Activated T-helper 2 cell treated with anti-CD3 and anti-CD28 coated beads, Interferon-gamma antibody, Interleukin-2, Interleukin-4, amounts not matched to agents 10 μg/mL and 5 μg/mL and 100 μg/mL, durations not matched to agents 14 hours and 24 hours and 36 hours (primary cell): ENCODE data around the gene PARD3B. TPM values are rescaled to one million over a fixed set of nuclear protein-coding genes. Genes with fewer than 3 reads are reported as not detected.

Source experiments
- DNase-seq: peaks from one replicate; pipeline ENCODE4 v3.0.0; 2021; ENCODE audit warnings: low spot score
- H3K27ac Mint-ChIP-seq: one replicate; pipeline ENCODE4 v1.8.0; 2021; ENCODE audit warnings: mixed read lengths
- H3K27me3 Mint-ChIP-seq: one replicate; pipeline ENCODE4 v1.8.0; 2021; ENCODE audit warnings: low read depth, mixed read lengths
- H3K36me3 Mint-ChIP-seq: one replicate; pipeline ENCODE4 v1.8.0; 2021; ENCODE audit warnings: low read depth, mixed read lengths
- H3K4me1 Mint-ChIP-seq: one replicate; pipeline ENCODE4 v1.8.0; 2021; ENCODE audit warnings: low read depth, mixed read lengths
- H3K4me3 Mint-ChIP-seq: one replicate; pipeline ENCODE4 v1.8.0; 2021; ENCODE audit warnings: low read depth, mild to moderate bottlenecking, moderate library complexity, mixed read lengths
- H3K9me3 Mint-ChIP-seq: one replicate; pipeline ENCODE4 v1.8.0; 2021; ENCODE audit warnings: mixed read lengths
- intact Hi-C: fragments of 100-400 bp; cut with micrococcal nuclease; formaldehyde crosslinking; loops from one replicate; pipeline ENCODE4 v1.15.1; 2023
- total RNA-seq: library from RNA; stranded (reverse); gene quantifications from 2 replicates; pipeline ENCODE4 v1.2.3, GENCODE V29; 2022

The PARD3B gene
- total RNA-seq, 1 donor from 2014 or later: 0.39 TPM

DNA sequence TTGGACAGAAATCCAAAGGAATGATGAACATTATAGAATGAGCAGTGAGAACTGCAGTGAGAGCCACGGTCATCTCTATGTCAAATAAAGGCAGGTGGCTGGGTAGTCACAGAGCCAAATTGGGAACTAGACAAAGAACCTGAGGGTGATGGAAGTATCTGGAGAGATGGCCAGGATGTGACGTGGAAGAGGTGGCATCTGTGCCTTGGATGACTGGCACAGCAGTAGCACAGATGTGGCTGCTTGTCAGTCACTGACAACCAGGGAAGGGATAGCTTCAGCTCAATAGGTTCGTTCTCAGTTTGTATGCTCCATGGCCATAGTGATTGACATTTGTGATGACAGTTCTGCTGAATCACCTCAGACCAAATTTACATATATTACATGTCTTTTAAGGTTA, 172.3 kb downstream of the PARD3B start:
- Mint-ChIP-seq H3K36me3 (no peaks in the 10 kb centered on the region), H3K9me3 (peaks cover 5% of the 10 kb centered on the region), H3K4me1 (no peaks in the 10 kb centered on the region), H3K27me3 (peaks cover 13% of the 10 kb centered on the region), H3K27ac (no peak overlapping the region), H3K4me3 (no peak overlapping the region)
- DNase-seq: no peak
- intact Hi-C loops: no loop called here

DNA sequence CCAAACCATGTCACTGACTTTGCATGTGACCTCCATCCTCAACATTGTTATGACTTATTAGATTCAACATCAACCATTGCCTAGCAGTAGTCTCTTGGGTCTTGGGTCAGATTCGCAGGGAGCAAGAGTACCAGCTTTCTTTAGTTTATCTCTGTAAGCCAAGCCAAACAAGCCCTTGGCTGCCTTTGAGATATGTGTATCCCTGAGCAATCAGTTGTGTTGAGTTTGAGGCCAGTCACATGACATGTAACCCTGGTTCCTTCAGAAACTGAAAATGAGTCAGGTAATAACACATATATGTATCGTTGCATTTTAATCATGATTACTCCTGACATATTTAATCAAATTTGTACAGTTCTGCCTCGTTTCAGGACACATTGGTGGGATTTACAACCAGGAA, 173.3 kb downstream of the PARD3B start:
- no peak for DNase-seq
- Mint-ChIP-seq H3K4me1 (no peaks in the 10 kb centered on the region), H3K27ac (no peak overlapping the region), H3K27me3 (peaks cover 16% of the 10 kb centered on the region), H3K9me3 (peaks cover 5% of the 10 kb centered on the region), H3K4me3 (no peak overlapping the region), H3K36me3 (no peaks in the 10 kb centered on the region)
- intact Hi-C loops: no loop called here

DNA sequence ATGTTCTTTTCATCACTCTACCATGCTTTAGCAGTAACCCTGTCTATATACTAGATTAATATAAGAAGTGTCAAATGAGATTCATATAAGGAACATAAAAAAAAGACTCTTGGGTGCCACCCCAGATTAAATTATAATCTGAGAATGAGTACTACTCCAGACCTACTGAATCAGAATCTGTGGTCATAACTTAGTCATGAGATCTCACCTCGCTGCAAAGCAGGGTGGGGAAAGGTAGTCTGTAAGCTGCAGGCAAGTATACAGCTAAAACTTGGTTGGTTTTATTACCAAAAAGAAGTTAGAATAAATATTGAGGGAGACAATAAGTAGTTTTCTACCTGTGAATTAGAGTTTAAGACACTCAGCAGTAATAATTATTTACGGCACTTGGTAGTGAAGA, 175.6 kb downstream of the PARD3B start:
- Mint-ChIP-seq H3K27me3 (peaks cover 22% of the 10 kb centered on the region), H3K27ac (no peak overlapping the region), H3K4me3 (no peak overlapping the region), H3K9me3 (peaks cover 5% of the 10 kb centered on the region), H3K4me1 (no peaks in the 10 kb centered on the region), H3K36me3 (no peaks in the 10 kb centered on the region)
- DNase-seq: no peak
- intact Hi-C loops: no loop called here

DNA sequence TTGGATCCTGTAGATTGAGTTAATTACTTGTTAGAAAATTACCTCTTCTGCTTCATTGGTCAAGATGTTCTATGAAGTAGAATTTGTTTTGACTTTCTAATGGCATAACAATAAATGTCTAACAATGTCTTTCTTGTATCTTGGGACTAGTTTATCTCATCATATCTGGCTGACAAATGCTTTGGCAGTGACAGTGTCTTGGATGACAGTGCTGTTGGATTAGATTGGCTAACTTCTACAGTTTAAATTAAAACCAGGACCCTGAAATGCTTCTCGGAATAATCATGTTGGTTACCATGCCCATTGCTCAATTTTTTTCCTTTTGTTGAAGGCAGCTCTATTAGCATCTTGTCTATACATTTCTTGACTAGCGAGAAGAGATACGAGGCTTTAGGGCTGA, 176.9 kb downstream of the PARD3B start:
- H3K27me3 Mint-ChIP-seq: peaks cover 27% of the 10 kb centered on the region

DNA sequence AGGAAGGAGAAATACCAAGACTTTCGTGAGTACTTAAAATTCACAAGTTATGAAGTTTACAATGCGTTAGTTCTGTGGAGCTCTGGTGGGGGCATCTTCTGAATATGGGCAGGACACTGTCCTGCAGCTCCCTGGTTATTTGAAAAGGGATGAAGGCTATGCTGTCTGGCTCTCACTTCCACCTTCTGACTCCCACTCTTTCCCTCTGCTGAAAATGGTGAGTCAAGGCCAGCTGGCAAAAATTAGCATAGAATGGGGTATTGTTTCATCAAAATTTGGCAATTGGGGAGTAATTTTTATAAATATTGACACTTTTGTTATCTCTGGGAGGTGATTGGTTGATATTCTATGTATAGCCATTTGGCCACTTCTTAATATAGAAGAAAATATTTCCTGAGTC, 177.4 kb downstream of the PARD3B start:
- peaks cover 27% of the 10 kb centered on the region for H3K27me3 Mint-ChIP-seq
- no peak overlapping the region for H3K27ac Mint-ChIP-seq
- no peaks in the 10 kb centered on the region for H3K36me3 Mint-ChIP-seq
- no peak for DNase-seq
- peaks cover 5% of the 10 kb centered on the region for H3K9me3 Mint-ChIP-seq
- no peak overlapping the region for H3K4me3 Mint-ChIP-seq
- intact Hi-C loops: no loop called here
- H3K4me1 Mint-ChIP-seq: no peaks in the 10 kb centered on the region

More for the DNA sequence above, 176.9 kb downstream of the PARD3B start:
- Mint-ChIP-seq H3K4me1 (no peaks in the 10 kb centered on the region), H3K4me3 (no peak overlapping the region), H3K9me3 (peaks cover 5% of the 10 kb centered on the region), H3K36me3 (no peaks in the 10 kb centered on the region), H3K27ac (no peak overlapping the region)
- DNase-seq: no peak
- intact Hi-C loops: no loop called here

DNA sequence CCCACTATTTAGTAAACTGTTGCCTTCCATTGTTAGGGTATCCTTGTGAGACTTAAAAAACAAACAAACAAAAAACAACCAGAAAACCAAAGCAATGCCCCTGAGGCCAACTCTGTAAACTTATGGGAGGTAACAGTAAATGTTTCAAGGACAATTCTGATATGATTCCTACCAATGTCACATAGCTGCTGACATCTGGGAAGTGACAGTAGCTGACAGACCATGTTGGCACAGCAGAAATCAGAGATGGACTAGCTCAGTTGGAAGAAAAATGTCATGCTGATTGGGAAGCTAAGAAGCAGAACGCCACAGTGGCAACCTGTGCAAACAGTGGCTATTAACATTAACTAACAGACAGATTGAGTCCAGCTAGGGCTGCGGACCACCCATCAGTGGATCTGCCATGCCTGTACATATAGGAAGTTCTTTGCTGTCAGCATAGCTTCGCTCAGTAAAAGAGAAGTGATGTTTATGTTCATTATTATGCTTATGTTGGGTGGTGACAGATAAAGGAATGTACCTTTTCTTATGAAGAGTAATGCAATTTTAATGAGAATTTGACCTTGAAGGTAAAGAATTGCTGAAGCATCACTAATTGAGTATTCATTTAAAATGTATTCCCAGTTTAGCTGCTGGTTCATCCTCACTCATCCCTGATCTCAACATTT, 180.6 kb downstream of the PARD3B start:
- Mint-ChIP-seq H3K4me3 (no peak overlapping the region), H3K27me3 (peaks cover 26% of the 10 kb centered on the region), H3K4me1 (no peaks in the 10 kb centered on the region), H3K27ac (no peak overlapping the region), H3K9me3 (no peaks in the 10 kb centered on the region), H3K36me3 (no peaks in the 10 kb centered on the region)
- no peak for DNase-seq
- intact Hi-C loops: no loop called here

DNA sequence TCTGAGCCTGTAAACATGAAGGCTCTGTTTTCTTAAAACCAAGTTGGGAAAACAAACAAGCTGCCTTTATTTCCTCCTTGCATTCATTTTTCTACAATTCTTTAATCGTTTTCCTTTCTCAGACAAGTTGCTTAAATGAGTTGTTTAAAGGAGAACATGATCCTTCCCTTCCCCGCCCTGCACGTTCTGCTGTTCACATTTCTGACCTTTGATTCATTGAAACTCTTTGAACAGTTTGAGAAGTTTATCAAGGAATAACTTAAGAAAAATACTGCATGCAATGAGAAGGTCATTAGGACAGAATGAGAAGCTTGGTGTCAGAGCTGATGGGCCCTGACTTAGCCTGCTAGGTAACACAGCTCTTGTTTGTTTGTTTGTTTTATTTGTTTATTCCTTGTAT, 181.6 kb downstream of the PARD3B start:
- no peaks in the 10 kb centered on the region for H3K9me3 Mint-ChIP-seq
- no peak for DNase-seq
- intact Hi-C loops: no loop called here
- peaks cover 22% of the 10 kb centered on the region for H3K27me3 Mint-ChIP-seq
- H3K4me1 Mint-ChIP-seq: no peaks in the 10 kb centered on the region
- no peak overlapping the region for H3K4me3 Mint-ChIP-seq
- no peaks in the 10 kb centered on the region for H3K36me3 Mint-ChIP-seq
- H3K27ac Mint-ChIP-seq: no peak overlapping the region

DNA sequence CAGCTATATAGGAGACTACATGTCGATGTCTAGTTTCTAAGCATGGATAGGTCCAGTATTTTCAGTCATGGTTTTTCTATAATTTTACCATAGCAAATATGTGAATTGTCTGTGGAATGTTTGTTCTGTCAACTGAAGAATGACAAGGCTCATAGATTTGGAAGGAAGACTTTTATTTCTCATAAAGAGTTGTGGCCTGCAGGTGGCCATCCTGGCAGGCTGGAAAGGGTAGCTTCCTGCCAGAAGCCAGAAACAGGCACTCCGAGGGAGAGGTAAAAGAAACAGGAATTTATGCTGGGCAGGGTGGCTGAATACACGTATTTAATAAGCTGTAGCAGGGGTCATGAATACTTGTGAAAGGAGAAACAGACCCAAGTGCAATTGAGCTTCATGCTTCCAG, 182.1 kb downstream of the PARD3B start:
- no peaks in the 10 kb centered on the region for H3K4me1 Mint-ChIP-seq
- peaks cover 19% of the 10 kb centered on the region for H3K27me3 Mint-ChIP-seq
- no peaks in the 10 kb centered on the region for H3K36me3 Mint-ChIP-seq

DNA sequence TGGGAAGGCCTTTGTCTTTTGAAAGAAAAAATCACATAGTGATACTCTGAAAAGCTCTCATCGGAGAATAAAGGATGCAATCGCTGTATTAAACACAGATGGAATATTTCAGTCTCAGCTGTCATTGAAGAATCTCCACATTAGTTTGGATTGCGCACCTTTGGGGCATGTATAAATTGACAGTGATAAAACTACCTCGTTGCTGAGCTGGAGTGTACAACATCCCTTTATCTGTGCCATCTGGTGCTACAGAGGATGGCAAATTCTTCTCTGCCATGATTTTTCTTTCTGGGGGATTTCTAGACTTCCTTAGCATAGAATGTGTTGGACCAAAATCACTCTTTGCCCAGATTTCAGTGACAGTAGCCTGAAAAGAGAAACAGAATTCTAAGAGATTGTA, 185.3 kb downstream of the PARD3B start:
- DNase-seq: no peak
- no peak overlapping the region for H3K4me3 Mint-ChIP-seq
- H3K9me3 Mint-ChIP-seq: no peaks in the 10 kb centered on the region
- H3K27ac Mint-ChIP-seq: no peak overlapping the region
- peaks cover 7% of the 10 kb centered on the region for H3K27me3 Mint-ChIP-seq
- intact Hi-C loops: no loop called here
- no peaks in the 10 kb centered on the region for H3K36me3 Mint-ChIP-seq
- H3K4me1 Mint-ChIP-seq: no peaks in the 10 kb centered on the region

More for the DNA sequence above, 182.1 kb downstream of the PARD3B start:
- no peak for DNase-seq
- Mint-ChIP-seq H3K27ac (no peak overlapping the region), H3K4me3 (no peak overlapping the region), H3K9me3 (no peaks in the 10 kb centered on the region)
- intact Hi-C loops: no loop called here

DNA sequence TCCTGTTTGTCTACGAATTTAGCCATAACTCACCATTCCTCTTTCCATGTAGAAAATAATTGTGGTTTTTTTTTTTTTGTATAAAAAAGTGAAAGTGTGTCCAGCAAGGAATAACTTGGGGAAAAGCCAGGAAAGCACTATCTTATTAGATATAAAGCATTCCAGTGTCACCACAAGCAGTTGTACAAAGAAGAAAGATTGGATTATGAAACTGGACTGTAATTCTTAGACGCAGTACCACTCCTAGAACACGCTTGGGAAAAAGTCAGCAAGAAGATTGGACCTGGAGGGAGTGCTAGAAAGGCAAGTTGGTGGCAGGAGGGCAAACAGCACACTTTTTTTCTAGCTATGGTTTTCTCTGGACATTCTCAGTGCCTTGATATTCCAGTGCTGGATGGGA, 186.7 kb downstream of the PARD3B start:
- H3K4me3 Mint-ChIP-seq: no peak overlapping the region
- H3K27me3 Mint-ChIP-seq: no peaks in the 10 kb centered on the region
- no peaks in the 10 kb centered on the region for H3K36me3 Mint-ChIP-seq
- H3K4me1 Mint-ChIP-seq: no peaks in the 10 kb centered on the region
- no peak overlapping the region for H3K27ac Mint-ChIP-seq
- no peak for DNase-seq
- intact Hi-C loops: no loop called here
- no peaks in the 10 kb centered on the region for H3K9me3 Mint-ChIP-seq

DNA sequence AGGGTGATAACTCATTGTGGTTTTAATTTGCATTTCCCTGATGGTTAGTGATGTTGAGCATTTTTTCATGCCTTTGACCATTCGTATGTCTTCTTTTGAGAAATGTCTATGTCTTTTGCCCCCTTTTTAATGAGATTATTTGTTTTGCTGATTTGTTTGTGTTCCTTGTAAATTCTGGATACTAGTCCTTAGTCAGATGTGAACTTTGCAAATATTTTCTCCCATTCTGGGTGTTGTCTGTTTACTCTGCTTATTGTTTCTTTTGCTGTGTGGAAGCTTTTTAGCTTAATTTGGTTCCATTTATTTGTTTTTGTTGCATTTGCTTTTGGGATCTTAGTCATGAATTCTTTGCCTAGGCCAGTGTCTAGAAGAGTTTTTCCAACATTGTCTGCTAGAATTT, 192.0 kb downstream of the PARD3B start:
- DNase-seq: no peak
- H3K4me1 Mint-ChIP-seq: no peaks in the 10 kb centered on the region
- H3K27me3 Mint-ChIP-seq: no peaks in the 10 kb centered on the region
- no peak overlapping the region for H3K4me3 Mint-ChIP-seq
- H3K36me3 Mint-ChIP-seq: no peaks in the 10 kb centered on the region
- intact Hi-C loops: no loop called here
- H3K27ac Mint-ChIP-seq: no peak overlapping the region
- H3K9me3 Mint-ChIP-seq: peaks cover 20% of the 10 kb centered on the region

DNA sequence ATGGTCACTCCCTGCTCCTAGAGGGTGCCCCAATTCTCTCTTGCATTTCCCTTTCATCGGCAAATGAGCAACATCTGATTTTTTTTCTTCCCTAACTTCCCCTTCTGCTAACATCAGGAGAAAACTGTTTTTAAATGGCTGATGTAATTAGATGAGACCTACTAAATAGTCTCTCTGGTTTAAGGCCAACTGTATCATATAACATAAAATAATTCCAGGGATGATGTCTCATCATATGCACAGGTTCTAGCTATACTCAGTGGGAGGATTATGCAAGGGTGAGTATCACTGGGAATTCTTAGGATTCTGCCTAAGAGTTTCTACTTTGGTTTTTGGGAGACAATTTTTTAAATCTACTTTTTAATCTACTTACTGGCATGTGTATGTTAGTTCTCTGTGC, 193.4 kb downstream of the PARD3B start:
- no peak for DNase-seq

DNA sequence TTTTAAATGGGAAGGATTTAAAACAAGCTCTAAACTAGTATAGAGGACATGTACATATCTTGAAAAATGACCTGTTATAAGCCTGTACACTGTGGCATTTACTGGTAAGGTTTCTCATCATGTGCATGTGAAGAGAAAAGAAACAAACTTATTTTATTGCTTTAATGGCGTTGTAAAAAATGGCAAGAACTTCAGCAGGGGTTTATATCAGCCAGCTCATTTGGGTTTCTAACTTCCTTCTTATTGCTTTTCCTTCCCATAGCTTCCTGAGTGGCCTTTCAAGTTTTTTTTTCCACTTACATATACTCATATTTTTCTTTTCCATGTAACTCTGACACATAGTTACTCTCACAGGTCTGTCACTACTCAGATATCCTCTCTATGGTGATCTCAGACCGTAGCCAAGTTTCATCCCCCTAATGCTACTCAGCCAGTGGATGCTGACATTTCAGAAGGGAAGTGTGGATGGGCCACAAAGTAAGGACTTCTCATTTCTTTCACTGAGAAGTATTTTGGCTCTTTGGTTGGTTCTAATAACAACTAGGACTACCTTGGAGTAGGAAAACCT, 198.2 kb downstream of the PARD3B start:
- H3K9me3 Mint-ChIP-seq: peaks cover 19% of the 10 kb centered on the region
- peak overlapping the region; percentile 58 for H3K27ac Mint-ChIP-seq
- no peaks in the 10 kb centered on the region for H3K27me3 Mint-ChIP-seq
- H3K4me1 Mint-ChIP-seq: peaks cover 10% of the 10 kb centered on the region
- H3K36me3 Mint-ChIP-seq: no peaks in the 10 kb centered on the region
- H3K4me3 Mint-ChIP-seq: no peak overlapping the region
- no peak for DNase-seq
- intact Hi-C loops: loop anchor here (5.0 to 10.0 kb wide), 2 partner anchors 631 to 809 kb away; partner anchors contain the start of gene ICOS

More for the DNA sequence above, 193.4 kb downstream of the PARD3B start:
- intact Hi-C loops: no loop called here
- Mint-ChIP-seq H3K27ac (no peak overlapping the region), H3K4me3 (no peak overlapping the region), H3K27me3 (no peaks in the 10 kb centered on the region), H3K9me3 (peaks cover 20% of the 10 kb centered on the region), H3K36me3 (no peaks in the 10 kb centered on the region), H3K4me1 (peaks cover 3% of the 10 kb centered on the region)
